Measurements from ENCODE around the gene CD59.

DNA sequence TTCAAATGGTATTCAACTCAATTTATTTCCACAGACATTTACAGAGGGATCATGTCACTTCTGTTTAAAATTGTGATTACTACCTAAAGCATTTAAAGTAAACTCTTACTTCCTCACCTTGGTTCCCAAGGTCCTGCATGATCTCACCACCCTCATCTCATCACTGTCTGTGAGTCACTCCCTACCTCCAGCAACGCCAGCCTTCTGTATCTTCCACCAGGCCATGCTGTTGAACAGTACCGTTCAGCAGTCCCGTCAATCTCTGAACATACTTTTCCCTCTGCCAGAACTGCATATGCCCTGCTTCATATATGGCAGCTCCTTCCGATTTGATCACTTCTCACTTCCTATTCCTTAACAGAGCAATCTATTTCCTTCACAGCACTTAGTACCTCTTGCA lies 36.1 kb upstream of the CD59 start:
- TF ChIP-seq, protein P1, sequence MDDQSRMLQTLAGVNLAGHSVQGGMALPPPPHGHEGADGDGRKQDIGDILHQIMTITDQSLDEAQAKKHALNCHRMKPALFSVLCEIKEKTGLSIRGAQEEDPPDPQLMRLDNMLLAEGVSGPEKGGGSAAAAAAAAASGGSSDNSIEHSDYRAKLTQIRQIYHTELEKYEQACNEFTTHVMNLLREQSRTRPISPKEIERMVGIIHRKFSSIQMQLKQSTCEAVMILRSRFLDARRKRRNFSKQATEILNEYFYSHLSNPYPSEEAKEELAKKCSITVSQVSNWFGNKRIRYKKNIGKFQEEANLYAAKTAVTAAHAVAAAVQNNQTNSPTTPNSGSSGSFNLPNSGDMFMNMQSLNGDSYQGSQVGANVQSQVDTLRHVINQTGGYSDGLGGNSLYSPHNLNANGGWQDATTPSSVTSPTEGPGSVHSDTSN (IDR thresholded peaks at IDR 0.05): no peak
- TF ChIP-seq, protein P2, sequence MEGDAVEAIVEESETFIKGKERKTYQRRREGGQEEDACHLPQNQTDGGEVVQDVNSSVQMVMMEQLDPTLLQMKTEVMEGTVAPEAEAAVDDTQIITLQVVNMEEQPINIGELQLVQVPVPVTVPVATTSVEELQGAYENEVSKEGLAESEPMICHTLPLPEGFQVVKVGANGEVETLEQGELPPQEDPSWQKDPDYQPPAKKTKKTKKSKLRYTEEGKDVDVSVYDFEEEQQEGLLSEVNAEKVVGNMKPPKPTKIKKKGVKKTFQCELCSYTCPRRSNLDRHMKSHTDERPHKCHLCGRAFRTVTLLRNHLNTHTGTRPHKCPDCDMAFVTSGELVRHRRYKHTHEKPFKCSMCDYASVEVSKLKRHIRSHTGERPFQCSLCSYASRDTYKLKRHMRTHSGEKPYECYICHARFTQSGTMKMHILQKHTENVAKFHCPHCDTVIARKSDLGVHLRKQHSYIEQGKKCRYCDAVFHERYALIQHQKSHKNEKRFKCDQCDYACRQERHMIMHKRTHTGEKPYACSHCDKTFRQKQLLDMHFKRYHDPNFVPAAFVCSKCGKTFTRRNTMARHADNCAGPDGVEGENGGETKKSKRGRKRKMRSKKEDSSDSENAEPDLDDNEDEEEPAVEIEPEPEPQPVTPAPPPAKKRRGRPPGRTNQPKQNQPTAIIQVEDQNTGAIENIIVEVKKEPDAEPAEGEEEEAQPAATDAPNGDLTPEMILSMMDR (IDR thresholded peaks at IDR 0.05): no peak
- TF ChIP-seq POLR2A (IDR thresholded peaks at IDR 0.05; ENCODE audit: low read length): no peak
- no peak for TF ChIP-seq RAD21 (conservative IDR thresholded peaks at IDR 0.05 in 1 of 2, IDR thresholded peaks at IDR 0.05 in 1 of 2)
- no peak for TF ChIP-seq MAZ (IDR thresholded peaks at IDR 0.05; ENCODE audit: borderline replicate concordance, low read depth, low read length)
- TF ChIP-seq, protein P3, sequence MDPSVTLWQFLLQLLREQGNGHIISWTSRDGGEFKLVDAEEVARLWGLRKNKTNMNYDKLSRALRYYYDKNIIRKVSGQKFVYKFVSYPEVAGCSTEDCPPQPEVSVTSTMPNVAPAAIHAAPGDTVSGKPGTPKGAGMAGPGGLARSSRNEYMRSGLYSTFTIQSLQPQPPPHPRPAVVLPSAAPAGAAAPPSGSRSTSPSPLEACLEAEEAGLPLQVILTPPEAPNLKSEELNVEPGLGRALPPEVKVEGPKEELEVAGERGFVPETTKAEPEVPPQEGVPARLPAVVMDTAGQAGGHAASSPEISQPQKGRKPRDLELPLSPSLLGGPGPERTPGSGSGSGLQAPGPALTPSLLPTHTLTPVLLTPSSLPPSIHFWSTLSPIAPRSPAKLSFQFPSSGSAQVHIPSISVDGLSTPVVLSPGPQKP (IDR thresholded peaks at IDR 0.05; ENCODE audit: low read depth, low read length): no peak
- TF ChIP-seq HOXB13 (CRISPR knock-in tag; IDR thresholded peaks at IDR 0.05; ENCODE audit: low read depth): no peak

Data from A549 (cell line).